Activated T-cell treated with anti-CD3 and anti-CD28 coated beads, Interleukin-2, amount 50 U/mL, for 72 hours (primary cell): ENCODE measurements around the gene TCF23. TPM values are rescaled to one million over a fixed set of nuclear protein-coding genes. Genes with fewer than 3 reads are reported as not detected.
"Not testable (repeated sequence)": the region's sequence is repeated elsewhere in the genome, so short reads cannot be mapped to it uniquely, and the experiment has no call there.

Source experiments
- ATAC-seq, 2 donors: fragments of 150-1000 bp; cut with Tn5 transposase; replicated peaks in 1 of 2; 2 replicates each; pipeline ENCODE4 v1.10.0; 2021; ENCODE audit warnings: moderate library complexity in 2 of 2, mild to moderate bottlenecking in 1 of 2
- DNase-seq, 2 donors: peaks; one replicate each; pipeline ENCODE4 v3.0.0; 2021 to 2022; ENCODE audit warnings: mixed read lengths in 1 of 2
- H3K27ac Mint-ChIP-seq: one replicate; pipeline ENCODE4 v1.8.0; 2022; ENCODE audit warnings: mild to moderate bottlenecking, moderate library complexity, mixed read lengths
- H3K27me3 Mint-ChIP-seq: one replicate; pipeline ENCODE4 v1.8.0; 2022; ENCODE audit warnings: low read depth, mixed read lengths
- H3K36me3 Mint-ChIP-seq, 2 donors: one replicate each; pipeline ENCODE4 v1.8.0; 2022; ENCODE audit warnings: mixed read lengths in 2 of 2, mild to moderate bottlenecking in 1 of 2; ENCODE audit not compliant: insufficient read depth in 2 of 2
- H3K4me1 Mint-ChIP-seq: one replicate; pipeline ENCODE4 v1.8.0; 2022; ENCODE audit warnings: low read depth, mixed read lengths
- H3K4me3 Mint-ChIP-seq, 2 donors: one replicate each; pipeline ENCODE4 v1.8.0; 2022; ENCODE audit warnings: mild to moderate bottlenecking in 2 of 2, mixed read lengths in 2 of 2, moderate library complexity in 2 of 2
- H3K9me3 Mint-ChIP-seq, 2 donors: one replicate each; pipeline ENCODE4 v1.8.0; 2022; ENCODE audit warnings: mixed read lengths in 2 of 2
- total RNA-seq, 2 donors: library from RNA; stranded (reverse); gene quantifications; one replicate each; pipeline ENCODE4 v1.2.3, GENCODE V29; 2022

Gene TCF23
- total RNA-seq, 2 donors from 2014 or later: not detected

DNA sequence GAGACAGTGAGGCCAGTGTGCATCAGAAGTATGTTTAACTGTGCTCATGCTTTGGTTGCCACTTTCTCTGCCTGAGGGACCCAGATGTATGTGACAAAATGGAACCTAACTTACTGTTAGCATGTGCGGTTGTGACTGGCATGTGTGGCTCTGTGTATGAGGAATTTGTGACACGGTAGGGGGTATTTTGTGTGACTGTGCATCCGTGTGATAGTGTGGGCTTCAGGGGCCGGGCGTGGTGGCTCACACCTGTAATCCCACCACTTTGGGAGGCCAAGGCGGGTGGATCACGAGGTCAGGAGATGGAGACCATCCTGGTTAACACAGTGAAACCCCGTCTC is 29.5 kb upstream of the TCF23 start:
- H3K27ac Mint-ChIP-seq, DNase-seq, H3K36me3 Mint-ChIP-seq, H3K9me3 Mint-ChIP-seq, ATAC-seq: not testable (repeated sequence)
- peaks cover 41% of the 10 kb centered on the region for H3K27me3 Mint-ChIP-seq
- H3K4me3 Mint-ChIP-seq: peak overlapping the region; percentile 77 to 82
- peaks cover 21% of the 10 kb centered on the region for H3K4me1 Mint-ChIP-seq

- no peaks in the 10 kb centered on the region for H3K9me3 Mint-ChIP-seq
- DNase-seq: no peak
- H3K4me1 Mint-ChIP-seq: peaks cover 21% of the 10 kb centered on the region
- no peak overlapping the region for H3K27ac Mint-ChIP-seq
- no peaks in the 10 kb centered on the region for H3K36me3 Mint-ChIP-seq
- peaks cover 41% of the 10 kb centered on the region for H3K27me3 Mint-ChIP-seq
- ATAC-seq: no peak
- no peak overlapping the region for H3K4me3 Mint-ChIP-seq
Measured at GRCh38 chr2:27121906-27122305, 26.9 kb upstream of the TCF23 start.

DNA sequence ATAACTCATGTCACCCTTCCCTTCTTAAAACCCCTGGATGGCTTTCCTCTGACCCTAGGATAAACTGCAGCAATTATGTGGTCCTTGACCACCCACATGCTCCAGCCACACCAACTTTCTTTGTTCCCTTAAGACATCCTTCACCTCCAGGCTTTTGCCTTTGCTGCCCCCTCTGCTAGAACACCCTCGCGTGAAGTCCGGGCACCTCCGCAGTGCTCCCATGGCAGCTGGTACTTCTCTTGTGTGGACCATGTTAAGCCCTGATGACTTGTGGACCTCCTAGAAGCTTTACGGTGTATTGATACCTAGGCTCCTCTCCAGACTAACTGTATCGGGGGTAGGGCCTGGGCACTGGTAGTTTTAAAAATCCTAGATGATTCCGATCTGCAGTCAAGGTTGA is 26.0 kb upstream of the TCF23 start:
- Mint-ChIP-seq H3K27ac (peak overlapping the region; percentile 9), H3K27me3 (peaks cover 39% of the 10 kb centered on the region), H3K4me3 (peak overlapping the region; percentile 91), H3K9me3 (no peaks in the 10 kb centered on the region), H3K4me1 (peaks cover 21% of the 10 kb centered on the region), H3K36me3 (no peaks in the 10 kb centered on the region)
- DNase-seq: no peak
- no peak for ATAC-seq

- DNase-seq (peak; percentile 75 to 78), ATAC-seq (peak; percentile 88 to 90)
- H3K9me3 Mint-ChIP-seq: no peaks in the 10 kb centered on the region
- H3K36me3 Mint-ChIP-seq: no peaks in the 10 kb centered on the region
- H3K4me3 Mint-ChIP-seq: peak within 1 kb of the TSS; percentile 91
- H3K27ac Mint-ChIP-seq: peak within 1 kb of the TSS; percentile 9
- H3K4me1 Mint-ChIP-seq: peaks cover 21% of the 10 kb centered on the region
- H3K27me3 Mint-ChIP-seq: peaks cover 34% of the 10 kb centered on the region
Measured at GRCh38 chr2:27123302-27124150, 25.3 kb upstream of the TCF23 start, which contains the start of gene ABHD1. TSS of gene ABHD1 (plus strand) at chr2:27123815. CDS start at chr2:27123949, 134 bp downstream.

GRCh38 chr2:27125104-27125503 is 23.7 kb upstream of the TCF23 start:
- no peak overlapping the region for H3K4me3 Mint-ChIP-seq
- peaks cover 14% of the 10 kb centered on the region for H3K4me1 Mint-ChIP-seq

DNA sequence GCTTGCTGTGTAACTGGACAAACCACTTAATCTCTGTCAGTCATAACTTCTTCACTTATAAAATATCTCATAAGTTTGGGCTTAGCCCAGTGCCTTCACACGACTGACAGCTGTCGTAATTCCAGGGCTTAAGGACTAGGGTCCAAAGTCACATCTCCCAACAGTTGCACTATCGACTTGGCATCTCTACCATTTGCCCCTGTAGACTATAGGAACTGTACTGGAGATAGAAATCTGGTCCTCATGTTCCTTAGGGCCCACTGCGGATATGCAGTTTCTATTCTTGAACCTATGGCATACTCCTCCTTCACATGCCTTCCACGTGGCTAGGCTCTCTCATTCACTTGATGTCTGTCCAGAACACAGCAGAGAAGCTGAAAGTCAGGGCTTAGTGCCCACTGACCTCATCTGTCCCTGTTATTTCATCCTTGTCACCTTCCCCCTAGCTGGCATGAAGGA is 22.5 kb upstream of the TCF23 start:
- ATAC-seq (no peak), DNase-seq (no peak)
- Mint-ChIP-seq H3K4me1 (peaks cover 14% of the 10 kb centered on the region), H3K27me3 (peaks cover 16% of the 10 kb centered on the region), H3K36me3 (no peaks in the 10 kb centered on the region), H3K27ac (no peak overlapping the region), H3K9me3 (no peaks in the 10 kb centered on the region), H3K4me3 (no peak overlapping the region)

More at GRCh38 chr2:27125104-27125503, 23.7 kb upstream of the TCF23 start:
- Mint-ChIP-seq H3K9me3 (no peaks in the 10 kb centered on the region), H3K27ac (no peak overlapping the region), H3K36me3 (no peaks in the 10 kb centered on the region), H3K27me3 (peaks cover 25% of the 10 kb centered on the region)
- ATAC-seq (no peak), DNase-seq (no peak)

GRCh38 chr2:27127883-27128667 is 20.7 kb upstream of the TCF23 start:
- peaks cover 15% of the 10 kb centered on the region for H3K4me1 Mint-ChIP-seq
- no peaks in the 10 kb centered on the region for H3K27me3 Mint-ChIP-seq
- H3K9me3 Mint-ChIP-seq: no peaks in the 10 kb centered on the region
- DNase-seq (no peak), ATAC-seq (no peak)
- H3K4me3 Mint-ChIP-seq: no peak overlapping the region
- H3K36me3 Mint-ChIP-seq: peaks cover 0 to 3% of the 10 kb centered on the region in 2 donors
- H3K27ac Mint-ChIP-seq: no peak overlapping the region

DNA sequence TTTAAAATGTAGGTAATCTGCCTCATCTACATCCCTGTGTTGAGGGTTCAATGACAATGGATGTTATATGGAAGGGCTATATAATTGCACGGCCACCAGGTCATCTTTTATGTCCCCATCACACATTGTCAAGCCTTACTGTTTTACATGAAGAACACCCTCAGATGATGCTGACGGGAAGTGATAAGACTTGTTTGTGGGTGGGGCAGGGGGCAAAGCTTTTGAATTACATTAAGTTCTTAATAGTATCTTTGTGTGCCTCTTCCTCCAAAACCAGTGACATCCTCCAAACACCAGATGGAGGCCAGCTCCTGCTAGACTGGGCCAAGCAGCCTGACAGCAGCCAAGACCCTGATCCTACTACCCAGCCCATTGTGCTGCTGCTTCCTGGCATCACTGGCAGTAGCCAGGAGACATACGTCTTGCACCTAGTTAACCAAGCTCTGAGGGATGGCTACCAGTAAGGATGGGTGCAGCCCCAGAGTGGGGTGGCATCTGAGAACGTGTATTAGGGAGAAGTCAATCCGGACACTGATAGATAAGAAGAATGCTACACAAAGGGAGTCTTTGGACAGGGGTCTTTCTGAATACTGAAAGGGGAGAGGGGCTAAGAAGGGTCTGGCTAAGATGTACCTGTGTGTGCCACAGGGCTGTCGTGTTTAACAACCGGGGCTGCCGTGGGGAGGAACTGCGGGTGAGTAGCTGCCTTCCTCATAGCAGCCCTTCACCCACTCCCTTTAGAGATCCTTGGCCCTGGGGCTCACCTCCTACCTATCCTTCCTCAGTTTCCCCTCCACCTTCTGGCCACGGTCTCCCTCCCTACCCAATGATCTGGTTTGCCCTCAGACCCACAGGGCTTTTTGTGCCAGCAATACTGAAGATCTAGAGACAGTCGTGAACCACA is 19.9 kb upstream of the TCF23 start:
- Mint-ChIP-seq H3K4me3 (no peak overlapping the region), H3K27ac (no peak overlapping the region), H3K36me3 (peaks cover 0 to 6% of the 10 kb centered on the region in 2 donors), H3K9me3 (no peaks in the 10 kb centered on the region), H3K4me1 (peaks cover 15% of the 10 kb centered on the region), H3K27me3 (no peaks in the 10 kb centered on the region)
- ATAC-seq: no peak
- DNase-seq: no peak

- H3K4me1 Mint-ChIP-seq: peaks cover 20% of the 10 kb centered on the region
- peaks cover 2 to 6% of the 10 kb centered on the region in 2 donors for H3K36me3 Mint-ChIP-seq
- H3K9me3 Mint-ChIP-seq: no peaks in the 10 kb centered on the region
- DNase-seq: no peak
- no peak overlapping the region for H3K27ac Mint-ChIP-seq
- ATAC-seq: no peak
- H3K27me3 Mint-ChIP-seq: no peaks in the 10 kb centered on the region
- no peak overlapping the region for H3K4me3 Mint-ChIP-seq
Measured at GRCh38 chr2:27130396-27130795, 18.4 kb upstream of the TCF23 start.

- Mint-ChIP-seq H3K36me3 (peaks cover 2 to 6% of the 10 kb centered on the region in 2 donors), H3K27ac (no peak overlapping the region)
Measured at GRCh38 chr2:27131429-27131828, 17.4 kb upstream of the TCF23 start.

DNA sequence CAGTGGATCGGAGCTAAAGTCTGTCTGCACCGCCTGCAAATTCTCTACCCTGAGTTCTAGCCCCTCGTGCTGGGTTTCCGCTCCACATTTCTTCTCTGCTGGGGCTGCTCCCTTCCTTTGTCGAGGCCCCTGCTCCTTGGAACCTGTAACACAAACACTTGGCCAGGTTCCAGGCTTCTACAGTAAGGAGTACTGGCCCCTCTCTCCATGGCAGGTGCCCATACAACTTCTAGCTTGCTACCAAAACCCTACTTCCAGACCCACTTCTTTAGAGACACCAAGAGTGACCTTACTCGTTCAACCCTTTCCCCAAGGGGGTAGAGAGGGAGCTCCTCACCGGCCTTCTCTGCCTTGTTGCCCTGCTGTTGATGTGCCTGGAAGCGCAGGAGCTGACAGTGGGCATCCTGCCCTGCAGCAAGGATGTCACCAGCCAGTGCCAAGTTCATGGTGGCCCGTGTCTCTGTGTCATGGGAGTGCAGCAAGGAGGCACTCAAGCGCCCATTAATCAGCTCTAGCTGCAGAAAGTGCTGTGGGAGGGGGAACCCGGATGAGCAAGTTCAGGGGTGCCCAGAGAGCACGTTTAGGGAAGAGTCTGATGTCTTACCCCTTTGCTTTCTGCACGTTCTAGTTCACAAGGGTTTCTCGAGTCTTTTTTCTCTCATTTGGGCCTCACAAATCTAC is 15.5 kb upstream of the TCF23 start:
- peaks cover 2 to 6% of the 10 kb centered on the region in 2 donors for H3K36me3 Mint-ChIP-seq
- peak in 1 of 2 donors; percentile 20 for ATAC-seq

More at GRCh38 chr2:27131429-27131828, 17.4 kb upstream of the TCF23 start:
- H3K9me3 Mint-ChIP-seq: no peaks in the 10 kb centered on the region
- H3K4me1 Mint-ChIP-seq: peaks cover 20% of the 10 kb centered on the region
- no peaks in the 10 kb centered on the region for H3K27me3 Mint-ChIP-seq
- H3K4me3 Mint-ChIP-seq: no peak overlapping the region
- no peak for ATAC-seq
- no peak for DNase-seq

More for the DNA sequence above, 15.5 kb upstream of the TCF23 start:
- Mint-ChIP-seq H3K4me1 (peaks cover 20% of the 10 kb centered on the region), H3K27me3 (no peaks in the 10 kb centered on the region), H3K9me3 (no peaks in the 10 kb centered on the region), H3K4me3 (peak overlapping the region; percentile 95 to 97), H3K27ac (peak overlapping the region; percentile 79)
- peak; percentile 26 to 28 for DNase-seq
